GM12878 (cell line): ENCODE results near the gene ELAPOR1. TPM values are rescaled to one million over a fixed set of nuclear protein-coding genes. Genes with fewer than 3 reads are reported as not detected.

Source experiments
- ATAC-seq: fragments of 200-7000 bp; cut with Tn5 transposase; 3 replicates; pipeline ENCODE4 v1.9.1; 2020; ENCODE audit warnings: mild to moderate bottlenecking, moderate library complexity
- BruUV-seq: library from RNA; stranded (reverse); fragments of 400-500 nt; replicated peaks from 2 replicates; lab custom pipeline; 2021; lab: Mats Ljungman, UMichigan
- CTCF ChIA-PET: fragments of 300-600 bp; sonication (Branson Sonifier 250); formaldehyde crosslinking; extraction: SDS; loops from one replicate; lab custom pipeline; 2021; ENCODE audit warnings: inconsistent platforms; lab: Yijun Ruan, JAX
- POLR2A ChIA-PET: fragments of 350-600 bp; formaldehyde crosslinking; extraction: SDS; loops from one replicate; lab custom pipeline; 2021; ENCODE audit warnings: inconsistent platforms; lab: Charles Lee
- RAD21 ChIA-PET: fragments of 300-600 bp; sonication (Branson Sonifier 250); formaldehyde crosslinking; loops from one replicate; lab custom pipeline; 2023; ENCODE audit warnings: antibody characterized with exemption; ENCODE audit not compliant: unreplicated experiment; lab: Charles Lee
- SMC1A ChIA-PET: fragments of 300-600 bp; sonication (Branson Sonifier 250); formaldehyde crosslinking; loops from one replicate; lab custom pipeline; 2023; ENCODE audit not compliant: unreplicated experiment, uncharacterized antibody; lab: Charles Lee
- DNase-seq: peaks from one replicate; pipeline ENCODE4 v3.0.0-alpha.2; 2011; ENCODE audit warnings: low read depth, low spot score
- FAIRE-seq: peaks from 3 replicates; lab custom pipeline; 2011; peaks lifted over from hg19 to GRCh38; lab: Jason Lieb, UNC
- H2AFZ ChIP-seq: 2 replicates; pipeline ENCODE4 v1.6.0; 2011; ENCODE audit warnings: low read depth, low read length, control low read depth; ENCODE audit not compliant: control insufficient read depth
- H3K27ac ChIP-seq: 2 replicates; pipeline ENCODE4 v1.5.1; 2011; ENCODE audit warnings: control low read depth; ENCODE audit not compliant: control insufficient read depth, insufficient read depth
- H3K27me3 ChIP-seq, 2 experiments: replicated peaks in 1 of 2; 2 replicates each; pipeline versions ENCODE4 v1.6.0 to v1.6.1; 2011; ENCODE audit warnings: low read length in 1 of 2; ENCODE audit not compliant: control insufficient read depth in 2 of 2, insufficient read depth in 2 of 2
- H3K36me3 ChIP-seq, 2 experiments: 2 replicates each; pipeline ENCODE4 v1.5.1; 2011; ENCODE audit warnings: low read length in 1 of 2; ENCODE audit not compliant: control insufficient read depth in 2 of 2, insufficient read depth in 2 of 2
- H3K4me1 ChIP-seq: 2 replicates; pipeline ENCODE4 v1.6.1; 2011; ENCODE audit warnings: mild to moderate bottlenecking, low read length, moderate library complexity, mixed read lengths; ENCODE audit not compliant: control insufficient read depth, insufficient read depth
- H3K4me2 ChIP-seq: 2 replicates; pipeline ENCODE4 v1.6.0; 2011; ENCODE audit warnings: control low read depth; ENCODE audit not compliant: control insufficient read depth, insufficient read depth
- H3K4me3 ChIP-seq: fragments of 200-600 bp; sonication (generic); 2 replicates; pipeline ENCODE4 v1.5.1; 2016
- H3K79me2 ChIP-seq: 2 replicates; pipeline ENCODE4 v1.6.0; 2011; ENCODE audit warnings: low read length; ENCODE audit not compliant: control insufficient read depth, insufficient read depth
- H3K9ac ChIP-seq: 2 replicates; pipeline ENCODE4 v1.8.0; 2011; ENCODE audit warnings: low read length, control low read depth, mixed read lengths; ENCODE audit not compliant: control insufficient read depth, insufficient read depth
- H3K9me3 ChIP-seq: replicated peaks from 3 replicates; pipeline ENCODE4 v1.5.1; 2011; ENCODE audit warnings: mild to moderate bottlenecking, low read length; ENCODE audit not compliant: control insufficient read depth, insufficient read depth
- H4K20me1 ChIP-seq: 2 replicates; pipeline ENCODE4 v1.6.0; 2011; ENCODE audit not compliant: control insufficient read depth, insufficient read depth
- BACH1 ChIP-seq: fragments of 450-650 bp; IDR thresholded peaks from 2 replicates; pipeline ENCODE4 v1.6.1; 2017; ENCODE audit warnings: mild to moderate bottlenecking, borderline replicate concordance
- CBX5 ChIP-seq: sonication (generic); IDR thresholded peaks from 2 replicates; pipeline ENCODE4 v1.6.1; 2016; ENCODE audit warnings: low read depth, moderate library complexity, mild to moderate bottlenecking, inconsistent platforms
- CHD2 ChIP-seq: IDR thresholded peaks from 2 replicates; pipeline ENCODE4 v1.6.1; 2011; ENCODE audit warnings: low read depth, low read length, improper control_type of control experiment, borderline replicate concordance
- CHD4 ChIP-seq: fragments of 200-600 bp; sonication (generic); IDR thresholded peaks from 2 replicates; pipeline ENCODE4 v1.6.1; 2016; ENCODE audit warnings: mild to moderate bottlenecking
- GABPA ChIP-seq: IDR thresholded peaks from 2 replicates; pipeline ENCODE4 v1.6.1; 2014; ENCODE audit warnings: antibody characterized with exemption, low read depth, mild to moderate bottlenecking, inconsistent platforms
- NR2C1 ChIP-seq: fragments of 450-650 bp; IDR thresholded peaks from 2 replicates; pipeline ENCODE4 v1.6.1; 2017; ENCODE audit warnings: antibody characterized with exemption, mild to moderate bottlenecking, moderate library complexity
- PRDM15 ChIP-seq: fragments of 450-650 bp; formaldehyde crosslinking; IDR thresholded peaks from 2 replicates; pipeline ENCODE4 v1.4.0; 2020; ENCODE audit warnings: mild to moderate bottlenecking, moderate library complexity
- RELB ChIP-seq: fragments of 450-650 bp; IDR thresholded peaks from 2 replicates; pipeline ENCODE4 v1.6.1; 2017; ENCODE audit warnings: low read depth, mild to moderate bottlenecking, moderate library complexity
- SIX5 ChIP-seq: IDR thresholded peaks from 2 replicates; pipeline ENCODE4 v1.6.1; 2011; ENCODE audit warnings: mild to moderate bottlenecking, low read depth, low read length, moderate library complexity; ENCODE audit not compliant: severe bottlenecking
- SP1 ChIP-seq: IDR thresholded peaks from one replicate; pipeline ENCODE4 v1.6.1; 2011; ENCODE audit warnings: low read depth, low read length
- SREBF2 ChIP-seq: IDR thresholded peaks from 2 replicates; pipeline ENCODE4 v1.6.1; 2012; ENCODE audit warnings: mild to moderate bottlenecking, low read length
- SRF ChIP-seq, 2 experiments: IDR thresholded peaks; 2 replicates each; pipeline ENCODE4 v1.6.1; 2011; ENCODE audit warnings: low read depth in 2 of 2, low read length in 2 of 2, mild to moderate bottlenecking in 1 of 2, moderate library complexity in 1 of 2
- YBX1 ChIP-seq: fragments of 450-650 bp; IDR thresholded peaks from 2 replicates; pipeline ENCODE4 v1.6.1; 2016; ENCODE audit warnings: antibody characterized with exemption
- WGBS: methylation state at CpG from one replicate; pipeline ENCODE4 v1.1.6; 2016; ENCODE audit warnings: low lambda C conversion rate; ENCODE audit not compliant: insufficient replicate concordance, insufficient coverage; ENCODE audit errors: missing lambda C conversion rate; 5-methylcytosine and 5-hydroxymethylcytosine counted together
- in situ Hi-C: fragments of 300-500 bp; cut with MboI; formaldehyde crosslinking; loops from 9 replicates; pipeline ENCODE4 v1.14.3; 2018; ENCODE audit warnings: mixed read lengths
- intact Hi-C: fragments of 100-400 bp; cut with micrococcal nuclease; formaldehyde crosslinking; loops from one replicate; pipeline ENCODE4 v1.14.2; 2022; ENCODE audit not compliant: unreplicated experiment
- polyA plus RNA-seq, 11 experiments: library from polyadenylated mRNA; depleted of rRNA in 4 of 11; unstranded in 6 of 11; stranded (reverse) in 5 of 11; fragments of >200 nt; fragmentation: Nextera tagmentation in 4 of 11; fragmentation: Illumina TruSeq in 1 of 11; extraction: Ambion mirVana in 4 of 11; extraction: Trizol in 1 of 11; gene quantifications; 1 replicate in 1 of 11; 2 replicates in 10 of 11; pipeline versions ENCODE4 v1.2.1 to v1.2.3, GENCODE V29; 2011 to 2016; ENCODE audit warnings: inconsistent platforms in 2 of 11, missing spikeins in 2 of 11, low read depth in 1 of 11
- total RNA-seq, 4 experiments: library from RNA; depleted of rRNA in 3 of 4; stranded (reverse); fragments of >200 nt in 3 of 4; fragmentation: Illumina TruSeq in 1 of 4; extraction: Trizol in 1 of 4; gene quantifications; 2 replicates each; pipeline versions ENCODE4 v1.2.1 to v1.2.3, GENCODE V29; 2013 to 2021

Gene ELAPOR1
- total and polyA plus RNA-seq, 10 of the 15 experiments (the other 5 are each of a cell fraction or from before 2014, with no cell fraction given): 0.04 to 2.1 (median 0.19) TPM; not detected in 2

- TF ChIP-seq RELB (no peak), CHD4 (no peak)
Observed at GRCh38 chr1:109120356-109120755, 6.4 kb downstream of the ELAPOR1 start (continued).

- H3K27ac ChIP-seq: no peak overlapping the region
- no peak overlapping the region; the same call in 1 of the 2 replicates for H2AFZ ChIP-seq
- CTCF ChIA-PET: interaction anchor here (1.2 to 3.4 kb wide), 5 partner anchors 16 to 70 kb away, joined by 3 to 24 read pairs (median 5); a partner anchor contains a TSS
- no peaks in the 10 kb centered on the region for H3K36me3 ChIP-seq
- ATAC-seq (peak; percentile 51), FAIRE-seq (no peak), DNase-seq (no peak)
- H3K79me2 ChIP-seq: no peaks in the 10 kb centered on the region
- RAD21 ChIA-PET: interaction anchor here (1.1 to 1.4 kb wide), 3 partner anchors 15 to 32 kb away, joined by 3 read pairs; no protein-coding TSS in a partner anchor
- H3K9ac ChIP-seq: no peak overlapping the region
- H3K9me3 ChIP-seq: no peaks in the 10 kb centered on the region
- in situ Hi-C loops (no loop called here), intact Hi-C loops (no loop called here)
- WGBS: 31% methylated on average over 2 of the region's 2 CpGs
- no peaks in the 10 kb centered on the region for H3K27me3 ChIP-seq
- SMC1A ChIA-PET: interaction anchor here (0.6 to 1.4 kb wide), 10 partner anchors 8 to 1268 kb away, joined by 3 to 4 read pairs (median 3); no protein-coding TSS in a partner anchor
- no peak overlapping the region for H3K4me2 ChIP-seq
- POLR2A ChIA-PET: interaction anchor here (0.5 to 0.6 kb wide), 2 partner anchors 64 to 351 kb away, joined by 4 to 5 read pairs; no protein-coding TSS in a partner anchor
- no peaks in the 10 kb centered on the region for H4K20me1 ChIP-seq
- no peak overlapping the region for H3K4me3 ChIP-seq
- H3K4me1 ChIP-seq: peaks cover 10% of the 10 kb centered on the region
- TF ChIP-seq NR2C1 (no peak), SP1 (no peak), PRDM15 (CRISPR knock-in tag) (no peak), SIX5 (no peak), SRF (IDR thresholded peaks at IDR 0.05; ENCODE audit: low read depth in 2 of 2, low read length in 2 of 2) (no peak), YBX1 (no peak), GABPA (no peak), BACH1 (no peak), CBX5 (no peak), SREBF2 (no peak), CHD2 (no peak)
- TF ChIP-seq, all 136 proteins: peak for 0
- no TSS peak for BruUV-seq
Observed at GRCh38 chr1:109131059-109131458, 17.1 kb downstream of the ELAPOR1 start.
